Muscle of back (tissue), 11 donors: ENCODE data around the gene ADGRG7. TPM values are rescaled to one million over a fixed set of nuclear protein-coding genes. Genes with fewer than 3 reads are reported as not detected.

Experiments used
- DNase-seq, 3 donors: peaks; one replicate each; pipeline versions ENCODE4 v3.0.0 to v3.0.0-alpha.2; 2013
- polyA plus RNA-seq, 10 donors: library from polyadenylated mRNA; unstranded; fragments of 120-200 nt; gene quantifications; one replicate each; pipeline ENCODE4 v1.2.1, GENCODE V29; 2013; ENCODE audit not compliant: insufficient read length in 10 of 10

ADGRG7 gene
- polyA plus RNA-seq, 10 donors: 0.04 TPM; not detected in 9

- no peak for DNase-seq
These were observed 134.1 kb downstream of the ADGRG7 start for GRCh38 chr3:100743535-100743934.

GRCh38 chr3:100744671-100745070, 135.3 kb downstream of the ADGRG7 start:
- DNase-seq: no peak

Other genes with a start within 250 kb of the ADGRG7 start
- 10 to 100 TPM; 49.5 to 72.5 (median 54.6) TPM for gene TOMM70, start 208.5 kb upstream of the ADGRG7 start, polyA plus RNA-seq
- gene LNP1, start 208.1 kb upstream of the ADGRG7 start, polyA plus RNA-seq: 1 to 10 TPM; 4.8 to 8.1 (median 6.4) TPM
- gene TMEM45A, start 117.0 kb upstream of the ADGRG7 start, polyA plus RNA-seq: 10 to 100 TPM; 16.0 to 38.5 (median 22.4) TPM
- 100 to 1,000 TPM in 3 of 10 donors, 10 to 100 TPM in 7; 90.0 to 112 (median 96.1) TPM for gene TFG, start 99.9 kb downstream of the ADGRG7 start, polyA plus RNA-seq